Brain microvascular endothelial cell (primary cell): ENCODE data around the gene FOCAD.

Source experiments
- DNase-seq: peaks from one replicate; pipeline ENCODE4 v3.0.0-alpha.2; 2020
- H3K27ac ChIP-seq: fragments of 250-450 bp; sonication (Bioruptor Pico); 2 replicates; pipeline ENCODE4 v1.5.1; 2020; ENCODE audit warnings: mild to moderate bottlenecking, moderate library complexity
- H3K27me3 ChIP-seq: fragments of 250-450 bp; sonication (Bioruptor Pico); replicated peaks from 2 replicates; pipeline ENCODE4 v1.5.1; 2020; ENCODE audit warnings: mild to moderate bottlenecking
- H3K36me3 ChIP-seq: fragments of 250-450 bp; sonication (Bioruptor Pico); replicated peaks from 2 replicates; pipeline ENCODE4 v1.5.1; 2020; ENCODE audit warnings: mild to moderate bottlenecking
- H3K4me3 ChIP-seq: 2 replicates; pipeline ENCODE4 v1.5.1; 2011; ENCODE audit warnings: low read depth, mild to moderate bottlenecking, control low read depth, low read length, moderate library complexity
- in situ Hi-C: cut with HindIII; loops from 2 replicates; pipeline ENCODE4 v1.10.0; 2017; ENCODE audit warnings: low sequenced_read_pairs, low pct_ligation_motif_present
- TF ChIP-seq, protein P1 (sequence below): IDR thresholded peaks from 2 replicates; pipeline ENCODE4 v1.5.1; 2011; ENCODE audit warnings: low read depth, mild to moderate bottlenecking, moderate library complexity, low read length, control low read depth, inconsistent platforms; ENCODE audit errors: missing control alignments

Gene FOCAD

GRCh38 chr9:20749496-20750198, 65.6 kb downstream of the FOCAD start:
- Histone ChIP-seq H3K36me3 (no peaks in the 10 kb centered on the region), H3K4me3 (no peak overlapping the region), H3K27me3 (no peaks in the 10 kb centered on the region), H3K27ac (no peak overlapping the region)
- in situ Hi-C loops, result no loop called here
- TF ChIP-seq, protein P1, sequence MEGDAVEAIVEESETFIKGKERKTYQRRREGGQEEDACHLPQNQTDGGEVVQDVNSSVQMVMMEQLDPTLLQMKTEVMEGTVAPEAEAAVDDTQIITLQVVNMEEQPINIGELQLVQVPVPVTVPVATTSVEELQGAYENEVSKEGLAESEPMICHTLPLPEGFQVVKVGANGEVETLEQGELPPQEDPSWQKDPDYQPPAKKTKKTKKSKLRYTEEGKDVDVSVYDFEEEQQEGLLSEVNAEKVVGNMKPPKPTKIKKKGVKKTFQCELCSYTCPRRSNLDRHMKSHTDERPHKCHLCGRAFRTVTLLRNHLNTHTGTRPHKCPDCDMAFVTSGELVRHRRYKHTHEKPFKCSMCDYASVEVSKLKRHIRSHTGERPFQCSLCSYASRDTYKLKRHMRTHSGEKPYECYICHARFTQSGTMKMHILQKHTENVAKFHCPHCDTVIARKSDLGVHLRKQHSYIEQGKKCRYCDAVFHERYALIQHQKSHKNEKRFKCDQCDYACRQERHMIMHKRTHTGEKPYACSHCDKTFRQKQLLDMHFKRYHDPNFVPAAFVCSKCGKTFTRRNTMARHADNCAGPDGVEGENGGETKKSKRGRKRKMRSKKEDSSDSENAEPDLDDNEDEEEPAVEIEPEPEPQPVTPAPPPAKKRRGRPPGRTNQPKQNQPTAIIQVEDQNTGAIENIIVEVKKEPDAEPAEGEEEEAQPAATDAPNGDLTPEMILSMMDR, result no peak
- no peak for DNase-seq

- Histone ChIP-seq H3K4me3 (no peak overlapping the region), H3K27ac (no peak overlapping the region), H3K27me3 (no peaks in the 10 kb centered on the region), H3K36me3 (no peaks in the 10 kb centered on the region)
- in situ Hi-C loops, result no loop called here
- TF ChIP-seq, protein P1, result no peak
- no peak for DNase-seq
These were observed 69.7 kb downstream of the FOCAD start for GRCh38 chr9:20753761-20754160.

DNA sequence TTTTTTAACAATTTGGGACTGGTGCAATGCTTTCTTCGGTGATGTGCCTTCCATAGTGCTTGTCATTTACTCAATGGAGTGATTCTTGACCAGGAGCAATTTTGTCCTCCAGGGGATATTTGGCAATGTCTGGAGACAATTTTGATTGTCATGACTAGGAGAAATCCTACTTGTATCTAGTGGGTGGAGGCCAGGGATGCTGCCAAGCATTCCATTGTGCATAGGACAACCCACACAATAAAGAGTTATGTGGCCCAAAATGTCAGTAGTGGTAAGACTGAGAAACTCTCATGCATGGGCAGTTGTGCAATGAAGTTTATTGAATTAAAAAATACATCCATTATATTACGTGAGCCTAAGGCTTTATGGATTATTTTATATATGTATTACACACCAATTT, 70.5 kb downstream of the FOCAD start:
- no peak overlapping the region for H3K27ac ChIP-seq
- no peaks in the 10 kb centered on the region for H3K36me3 ChIP-seq
- H3K27me3 ChIP-seq, result no peaks in the 10 kb centered on the region
- TF ChIP-seq, protein P1, result no peak
- DNase-seq, result no peak
- in situ Hi-C loops, result no loop called here
- H3K4me3 ChIP-seq, result no peak overlapping the region

DNA sequence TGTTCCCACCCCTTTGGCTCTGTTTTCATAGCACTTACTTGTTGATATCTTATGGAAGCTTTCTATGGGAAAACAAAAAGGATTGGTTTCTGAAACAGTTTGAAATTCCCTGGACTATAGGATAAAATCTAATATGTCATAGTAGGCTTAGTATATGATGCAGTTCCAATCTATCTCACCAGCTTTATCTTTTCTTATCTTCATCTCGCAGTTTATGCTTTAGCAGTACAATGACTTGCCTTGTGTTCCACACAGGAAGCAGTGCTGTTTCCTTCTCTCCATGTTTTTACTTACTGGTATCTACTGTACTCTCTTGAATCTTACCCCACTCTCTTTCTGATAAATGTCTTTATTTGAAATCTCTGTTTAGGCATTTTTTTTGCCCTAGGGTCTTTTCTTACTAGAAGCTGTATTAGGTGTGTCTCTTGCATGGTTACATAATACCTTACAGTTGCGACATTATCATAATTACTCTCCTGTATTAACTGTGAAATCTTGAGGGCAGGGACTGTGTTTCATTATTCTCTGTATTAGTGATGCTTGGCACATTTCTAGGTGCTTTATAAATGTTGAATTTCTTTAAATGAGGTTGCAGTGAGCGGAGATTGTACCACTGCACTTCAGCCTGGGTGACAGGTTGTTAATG, 76.3 kb downstream of the FOCAD start:
- in situ Hi-C loops, result no loop called here
- H3K36me3 ChIP-seq, result no peaks in the 10 kb centered on the region
- no peak overlapping the region for H3K4me3 ChIP-seq

GRCh38 chr9:20770947-20771346, 86.9 kb downstream of the FOCAD start:
- TF ChIP-seq, protein P1, result no peak
- no peak overlapping the region for H3K27ac ChIP-seq
- no peak for DNase-seq
- peaks cover 11% of the 10 kb centered on the region for H3K36me3 ChIP-seq
- H3K27me3 ChIP-seq, result no peaks in the 10 kb centered on the region
- in situ Hi-C loops, result no loop called here
- no peak overlapping the region for H3K4me3 ChIP-seq

More for the DNA sequence above, 76.3 kb downstream of the FOCAD start:
- no peak for DNase-seq
- Histone ChIP-seq H3K27me3 (no peaks in the 10 kb centered on the region), H3K27ac (no peak overlapping the region)
- TF ChIP-seq, protein P1, result no peak

DNA sequence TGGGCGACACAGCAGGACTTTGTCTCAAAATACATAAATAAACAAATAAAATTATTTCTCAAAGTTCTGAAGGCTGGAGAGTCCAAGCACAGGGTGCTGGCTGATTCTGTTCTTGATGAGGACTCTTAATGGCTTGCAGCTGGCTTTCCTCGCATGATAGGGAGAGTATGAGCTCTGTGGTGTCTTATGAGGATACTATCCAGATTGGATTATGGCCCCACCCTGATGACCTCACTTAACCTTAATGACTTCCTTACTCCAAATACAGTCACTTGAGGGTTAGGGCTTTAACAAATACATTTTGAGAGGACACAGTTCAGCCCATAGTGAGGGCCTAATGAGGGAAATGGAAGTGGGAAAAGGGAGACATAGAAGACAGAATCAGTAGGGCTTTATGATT, 87.7 kb downstream of the FOCAD start:
- in situ Hi-C loops, result no loop called here
- Histone ChIP-seq H3K36me3 (peaks cover 11% of the 10 kb centered on the region), H3K4me3 (no peak overlapping the region), H3K27me3 (no peaks in the 10 kb centered on the region), H3K27ac (no peak overlapping the region)
- TF ChIP-seq, protein P1, result no peak
- DNase-seq, result no peak
